RWPE1 (cell line): Measurements from ENCODE around the gene LRMDA.
A peak's percentile ranks its signal among the peaks of the same experiment; 100 is the strongest.
"Not testable (repeated sequence)": the region's sequence is repeated elsewhere in the genome, so short reads cannot be mapped to it uniquely, and the experiment has no call there.

ENCODE experiments used
- CTCF ChIA-PET: fragments of 350-600 bp; sonication (Branson Sonifier 250); formaldehyde crosslinking; extraction: SDS; loops from one replicate; lab custom pipeline; 2021; lab: Yijun Ruan, JAX
- POLR2A ChIA-PET: fragments of 400-600 bp; formaldehyde crosslinking; extraction: SDS; loops from one replicate; lab custom pipeline; 2020; ENCODE audit warnings: antibody characterized with exemption; ENCODE audit not compliant: low non-redundant PET; lab: Yijun Ruan, JAX
- DNase-seq: peaks from one replicate; pipeline ENCODE4 v3.0.0; 2012; ENCODE audit warnings: low spot score
- H3K27ac ChIP-seq: fragments of 450-650 bp; 2 replicates; pipeline ENCODE4 v1.5.1; 2017
- CTCF ChIP-seq: fragments of 450-650 bp; conservative IDR thresholded peaks from 2 replicates; pipeline ENCODE4 v1.5.1; 2017; ENCODE audit warnings: low read depth, mild to moderate bottlenecking

Gene LRMDA

GRCh38 chr10:75763652-75764051 is 332.2 kb downstream of the LRMDA start:
- CTCF ChIA-PET, result no interaction called here
- no peak for DNase-seq
- no peak for TF ChIP-seq CTCF
- POLR2A ChIA-PET, result interaction anchor here (0.6 kb wide), 1 partner anchor 307 kb away, joined by 4 read pairs; no protein-coding TSS in a partner anchor
- no peak overlapping the region for H3K27ac ChIP-seq

GRCh38 chr10:75764974-75765788 is 333.8 kb downstream of the LRMDA start:
- ChIA-PET POLR2A (no interaction called here), CTCF (interaction anchor here (0.7 kb wide), 2 partner anchors 23 to 42 kb away, joined by 4 to 5 read pairs; no protein-coding TSS in a partner anchor)
- H3K27ac ChIP-seq, result no peak overlapping the region
- no peak for DNase-seq
- no peak for TF ChIP-seq CTCF

- no peak for DNase-seq
- ChIA-PET POLR2A (no interaction called here), CTCF (no interaction called here)
- no peak overlapping the region for H3K27ac ChIP-seq
- TF ChIP-seq CTCF, result no peak
Measured at GRCh38 chr10:75765789-75766096, 334.3 kb downstream of the LRMDA start.

GRCh38 chr10:75766106-75766505 is 334.7 kb downstream of the LRMDA start:
- POLR2A ChIA-PET, result no interaction called here
- DNase-seq, result no peak
- no peak overlapping the region for H3K27ac ChIP-seq
- no peak for TF ChIP-seq CTCF
- CTCF ChIA-PET, result no interaction called here

GRCh38 chr10:75766752-75767151 is 335.3 kb downstream of the LRMDA start:
- DNase-seq, H3K27ac ChIP-seq, POLR2A ChIA-PET, CTCF ChIA-PET: not testable (repeated sequence)

- no peak for TF ChIP-seq CTCF
- H3K27ac ChIP-seq, result no peak overlapping the region
- no peak for DNase-seq
- CTCF ChIA-PET, result interaction anchor here (0.5 kb wide), 1 partner anchor 189 kb away, joined by 4 read pairs; no protein-coding TSS in a partner anchor
- POLR2A ChIA-PET, result no interaction called here
Measured at GRCh38 chr10:75770626-75771081, 339.2 kb downstream of the LRMDA start.

GRCh38 chr10:75771606-75772005 is 340.2 kb downstream of the LRMDA start:
- CTCF ChIA-PET, result no interaction called here
- DNase-seq, result peak; percentile 52
- no peak overlapping the region for H3K27ac ChIP-seq
- POLR2A ChIA-PET, result no interaction called here
- no peak for TF ChIP-seq CTCF
